Peyer's patch (tissue), 4 donors: Measurements from ENCODE around the gene AGXT2. TPM values are rescaled to one million over a fixed set of nuclear protein-coding genes. Genes with fewer than 3 reads are reported as not detected.

Source experiments
- DNase-seq, 3 donors: peaks; one replicate each; pipeline ENCODE4 v3.0.0-alpha.2; 2017 to 2019
- H3K27ac ChIP-seq, 4 donors: fragments of 200-600 bp; sonication (generic); one replicate each; pipeline ENCODE4 v1.5.1; 2016 to 2019
- H3K27me3 ChIP-seq, 2 donors: fragments of 200-600 bp; sonication (generic); one replicate each; pipeline ENCODE4 v1.5.1; 2019
- H3K36me3 ChIP-seq, 3 donors: fragments of 200-600 bp; sonication (generic); one replicate each; pipeline ENCODE4 v1.5.1; 2016 to 2019
- H3K4me1 ChIP-seq, 4 donors: fragments of 200-600 bp; sonication (generic); one replicate each; pipeline ENCODE4 v1.5.1; 2016 to 2019
- H3K4me3 ChIP-seq, 4 donors: fragments of 200-600 bp; sonication (generic); 1 replicate in 3 of 4; 2 replicates in 1 of 4; pipeline ENCODE4 v1.5.1; 2016 to 2019; ENCODE audit warnings: mild to moderate bottlenecking in 1 of 4
- H3K9me3 ChIP-seq, 4 donors: fragments of 200-600 bp; sonication (generic); one replicate each; pipeline ENCODE4 v1.5.1; 2016 to 2019; ENCODE audit warnings: mild to moderate bottlenecking in 1 of 4
- POLR2A ChIP-seq, 2 donors: fragments of 450-650 bp; IDR thresholded peaks; one replicate each; pipeline ENCODE4 v1.5.1; 2017; ENCODE audit warnings: antibody characterized with exemption in 2 of 2, mild to moderate bottlenecking in 2 of 2, moderate library complexity in 2 of 2
- total RNA-seq, 4 donors: library from RNA; depleted of rRNA; stranded (reverse); fragments of >200 nt; gene quantifications; one replicate each; pipeline ENCODE4 v1.1.0, GENCODE V29; 2016
- TF ChIP-seq, protein P1 (sequence below), 6 experiments: fragments of 450-650 bp in 4 of 6; fragments of 200-600 bp in 2 of 6; sonication (generic) in 1 of 6; IDR thresholded peaks; one replicate each; pipeline ENCODE4 v1.5.1; 2017 to 2019; ENCODE audit warnings: antibody characterized with exemption in 6 of 6, mild to moderate bottlenecking in 3 of 6, moderate library complexity in 1 of 6

Gene AGXT2
- total RNA-seq, 4 donors from 2014 or later = 4.8 to 11.2 (median 5.5) TPM; not detected in 1

DNA sequence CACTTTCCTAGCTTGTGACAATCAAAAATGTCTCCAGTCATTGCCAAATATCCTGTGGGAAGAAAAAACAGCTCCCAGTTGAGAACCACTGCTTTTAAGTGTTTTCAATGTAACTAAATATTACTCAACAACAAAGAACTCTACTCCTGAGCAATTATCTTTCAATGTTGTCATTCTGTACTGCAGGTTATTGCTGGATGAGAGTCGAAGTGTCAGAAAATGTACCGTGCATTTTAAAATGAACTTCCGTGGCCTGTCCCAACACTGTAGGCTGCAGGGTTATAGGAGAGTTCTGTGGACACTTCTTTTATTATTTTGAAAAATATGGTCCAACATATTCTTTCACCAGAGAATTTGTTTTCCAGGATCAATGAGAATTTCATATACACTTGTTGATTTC lies 34.8 kb upstream of the AGXT2 start:
- Histone ChIP-seq H3K4me1 (no peaks in the 10 kb centered on the region), H3K36me3 (no peaks in the 10 kb centered on the region), H3K27ac (no peak overlapping the region), H3K4me3 (no peak overlapping the region), H3K9me3 (no peaks in the 10 kb centered on the region), H3K27me3 (no peaks in the 10 kb centered on the region)
- no peak for DNase-seq
- TF ChIP-seq, protein P1, sequence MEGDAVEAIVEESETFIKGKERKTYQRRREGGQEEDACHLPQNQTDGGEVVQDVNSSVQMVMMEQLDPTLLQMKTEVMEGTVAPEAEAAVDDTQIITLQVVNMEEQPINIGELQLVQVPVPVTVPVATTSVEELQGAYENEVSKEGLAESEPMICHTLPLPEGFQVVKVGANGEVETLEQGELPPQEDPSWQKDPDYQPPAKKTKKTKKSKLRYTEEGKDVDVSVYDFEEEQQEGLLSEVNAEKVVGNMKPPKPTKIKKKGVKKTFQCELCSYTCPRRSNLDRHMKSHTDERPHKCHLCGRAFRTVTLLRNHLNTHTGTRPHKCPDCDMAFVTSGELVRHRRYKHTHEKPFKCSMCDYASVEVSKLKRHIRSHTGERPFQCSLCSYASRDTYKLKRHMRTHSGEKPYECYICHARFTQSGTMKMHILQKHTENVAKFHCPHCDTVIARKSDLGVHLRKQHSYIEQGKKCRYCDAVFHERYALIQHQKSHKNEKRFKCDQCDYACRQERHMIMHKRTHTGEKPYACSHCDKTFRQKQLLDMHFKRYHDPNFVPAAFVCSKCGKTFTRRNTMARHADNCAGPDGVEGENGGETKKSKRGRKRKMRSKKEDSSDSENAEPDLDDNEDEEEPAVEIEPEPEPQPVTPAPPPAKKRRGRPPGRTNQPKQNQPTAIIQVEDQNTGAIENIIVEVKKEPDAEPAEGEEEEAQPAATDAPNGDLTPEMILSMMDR (IDR thresholded peaks at IDR 0.05) = no peak
- TF ChIP-seq POLR2A (IDR thresholded peaks at IDR 0.05) = no peak

DNA sequence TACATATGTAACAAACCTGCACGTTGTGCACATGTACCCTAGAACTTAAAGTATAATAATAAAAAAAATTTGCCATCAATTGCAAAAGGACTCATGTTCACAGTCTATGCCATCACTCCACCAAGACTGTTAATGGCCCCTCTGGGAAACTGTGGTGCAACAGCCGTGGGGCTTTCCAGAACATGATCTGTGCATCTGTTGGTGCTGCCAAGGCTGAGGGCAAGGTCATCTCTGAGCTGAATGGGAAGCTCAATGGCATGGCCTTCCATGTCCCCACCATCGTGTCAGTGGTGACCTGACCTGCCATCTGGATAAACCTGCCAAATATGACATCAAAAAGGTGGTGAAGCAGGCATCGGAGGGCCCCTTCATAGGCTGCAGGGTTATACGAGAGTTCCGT lies 33.4 kb upstream of the AGXT2 start:
- no peak for DNase-seq
- no peaks in the 10 kb centered on the region for H3K9me3 ChIP-seq
- no peaks in the 10 kb centered on the region for H3K36me3 ChIP-seq
- no peak overlapping the region for H3K4me3 ChIP-seq
- no peaks in the 10 kb centered on the region for H3K27me3 ChIP-seq
- no peaks in the 10 kb centered on the region for H3K4me1 ChIP-seq
- TF ChIP-seq, protein P1 (IDR thresholded peaks at IDR 0.05) = no peak
- no peak for TF ChIP-seq POLR2A (IDR thresholded peaks at IDR 0.05)
- no peak overlapping the region for H3K27ac ChIP-seq

DNA sequence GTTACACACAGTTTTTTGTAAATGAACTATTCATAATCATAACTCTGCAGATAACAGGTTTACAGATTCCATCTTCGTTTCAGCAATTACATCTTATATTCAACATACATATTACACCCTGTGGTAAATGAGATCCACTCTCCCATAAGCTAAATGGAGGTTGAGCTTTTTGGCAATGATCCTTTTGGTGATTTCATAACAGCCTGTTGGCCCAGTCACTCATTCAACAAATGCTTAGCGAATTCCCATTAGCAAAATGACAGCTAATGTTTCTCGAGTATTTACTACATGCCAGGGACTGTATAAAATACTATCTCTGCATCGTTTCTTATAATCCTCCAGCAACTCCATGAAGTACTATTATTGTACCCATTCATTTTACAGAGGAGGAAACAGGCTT lies 25.4 kb upstream of the AGXT2 start:
- Histone ChIP-seq H3K4me3 (no peak overlapping the region), H3K36me3 (no peaks in the 10 kb centered on the region), H3K27ac (no peak overlapping the region), H3K9me3 (no peaks in the 10 kb centered on the region), H3K27me3 (no peaks in the 10 kb centered on the region), H3K4me1 (no peaks in the 10 kb centered on the region)
- no peak for TF ChIP-seq POLR2A (IDR thresholded peaks at IDR 0.05)
- TF ChIP-seq, protein P1 (IDR thresholded peaks at IDR 0.05) = no peak
- no peak for DNase-seq

DNA sequence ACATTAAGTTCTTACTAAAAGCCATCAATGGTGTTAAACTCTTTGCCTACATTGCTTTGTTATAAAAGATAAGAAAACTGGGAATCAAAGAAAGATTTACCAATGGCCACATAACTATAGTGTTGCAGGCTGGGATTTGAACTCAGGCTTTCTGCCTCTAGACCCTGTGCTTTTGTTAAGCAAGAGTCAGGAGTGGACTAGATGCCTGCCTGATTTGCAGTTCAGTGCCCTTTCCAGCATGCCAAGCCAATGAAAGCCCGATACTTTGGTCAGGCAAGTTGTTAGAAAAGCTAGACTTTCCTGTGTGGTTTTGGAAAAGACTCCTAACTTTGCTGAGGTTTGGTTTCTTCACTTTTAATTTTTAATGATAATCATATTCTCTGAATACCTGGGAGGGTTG lies 21.4 kb upstream of the AGXT2 start:
- H3K27me3 ChIP-seq = no peaks in the 10 kb centered on the region
- peaks cover 0 to 8% (median 0%) of the 10 kb centered on the region in 3 donors for H3K36me3 ChIP-seq
- DNase-seq = no peak
- no peaks in the 10 kb centered on the region for H3K4me1 ChIP-seq
- no peak for TF ChIP-seq POLR2A (IDR thresholded peaks at IDR 0.05)
- TF ChIP-seq, protein P1 (IDR thresholded peaks at IDR 0.05) = no peak
- H3K27ac ChIP-seq = no peak overlapping the region
- H3K4me3 ChIP-seq = no peak overlapping the region
- no peaks in the 10 kb centered on the region for H3K9me3 ChIP-seq

DNA sequence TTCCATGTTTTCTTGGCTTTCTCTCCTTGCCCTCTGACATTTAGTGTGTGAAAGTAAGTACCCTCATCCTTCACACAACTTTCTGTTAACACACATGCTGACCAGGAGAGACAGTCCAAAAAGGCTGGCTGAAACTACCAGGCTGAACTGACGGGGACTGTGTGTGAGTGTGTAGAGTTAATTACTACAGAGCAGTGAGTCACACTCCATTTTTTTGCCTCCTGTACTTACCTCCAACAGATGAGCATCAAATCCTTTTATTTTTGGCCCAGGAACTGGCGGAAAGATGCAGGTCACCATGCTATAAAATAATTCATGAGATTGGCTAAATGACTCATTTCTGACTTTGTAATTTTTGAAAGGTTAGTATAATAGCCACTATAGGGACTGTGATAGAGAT lies 20.2 kb upstream of the AGXT2 start:
- Histone ChIP-seq H3K27me3 (no peaks in the 10 kb centered on the region), H3K4me3 (no peak overlapping the region), H3K27ac (no peak overlapping the region), H3K9me3 (no peaks in the 10 kb centered on the region), H3K4me1 (no peaks in the 10 kb centered on the region), H3K36me3 (peaks cover 0 to 8% (median 0%) of the 10 kb centered on the region in 3 donors)
- no peak for TF ChIP-seq POLR2A (IDR thresholded peaks at IDR 0.05)
- TF ChIP-seq, protein P1 (IDR thresholded peaks at IDR 0.05) = no peak
- DNase-seq = no peak

DNA sequence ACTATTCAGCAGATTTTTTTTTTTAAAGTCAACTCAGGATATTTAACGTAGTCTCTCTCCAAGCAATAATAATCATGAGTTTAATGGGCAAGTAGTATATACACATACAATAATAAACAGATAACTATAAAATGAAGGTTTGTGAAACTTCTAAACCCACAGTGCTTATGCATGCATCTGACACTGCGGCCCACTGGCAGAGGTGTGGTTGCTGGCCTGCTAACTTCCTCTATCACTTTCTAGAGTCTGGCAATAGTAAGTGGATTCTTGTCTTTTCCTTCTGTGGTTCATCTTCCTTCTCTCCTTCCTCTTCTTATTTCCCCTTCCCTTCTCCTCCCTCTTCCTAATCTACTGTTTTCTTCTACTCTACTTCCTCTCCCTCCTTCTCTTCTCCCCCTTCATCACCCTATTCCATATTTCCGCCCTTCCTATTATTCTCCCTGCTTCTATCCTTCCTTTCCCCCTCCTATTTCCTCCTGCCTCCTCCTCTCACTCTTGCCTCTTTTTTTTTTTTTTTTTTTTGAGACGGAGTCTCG lies 18.6 kb upstream of the AGXT2 start:
- no peak overlapping the region for H3K4me3 ChIP-seq
- no peaks in the 10 kb centered on the region for H3K9me3 ChIP-seq
- peaks cover 0 to 8% (median 0%) of the 10 kb centered on the region in 3 donors for H3K36me3 ChIP-seq
- no peak for DNase-seq
- H3K27me3 ChIP-seq = no peaks in the 10 kb centered on the region
- no peaks in the 10 kb centered on the region for H3K4me1 ChIP-seq
- TF ChIP-seq POLR2A (IDR thresholded peaks at IDR 0.05) = no peak
- TF ChIP-seq, protein P1 (IDR thresholded peaks at IDR 0.05) = no peak
- no peak overlapping the region for H3K27ac ChIP-seq
